Measurements from ENCODE around the gene ALG14.
"Not testable (repeated sequence)": the region's sequence is repeated elsewhere in the genome, so short reads cannot be mapped to it uniquely, and the experiment has no call there.

The ALG14 gene

DNA sequence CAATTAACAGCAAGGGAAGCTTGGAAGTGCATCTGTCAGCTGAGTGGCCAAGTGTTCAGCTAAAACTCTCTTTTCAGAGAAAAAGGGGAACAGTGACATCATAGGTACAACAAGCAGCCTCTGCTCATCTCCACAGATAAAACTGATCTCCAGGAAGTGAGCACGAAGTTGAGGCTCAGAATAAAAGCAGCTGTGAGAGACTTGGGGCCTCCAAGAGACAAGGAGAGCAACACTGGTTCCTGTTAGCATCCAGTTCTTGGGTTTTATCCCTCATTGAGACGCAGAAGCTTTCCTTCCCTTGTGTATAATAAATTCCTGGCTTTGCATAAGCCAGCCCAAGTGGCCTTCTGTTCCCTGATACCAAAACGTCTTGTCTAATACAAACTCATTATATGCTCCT is 125.9 kb downstream of the ALG14 start:
- Mint-ChIP-seq H3K36me3 (ENCODE audit: low read depth) (no peaks in the 10 kb centered on the region), H3K27ac (no peak overlapping the region), H3K9me3 (no peaks in the 10 kb centered on the region), H3K27me3 (ENCODE audit: low read depth) (peaks cover 18% of the 10 kb centered on the region), H3K4me1 (ENCODE audit: low read depth) (no peaks in the 10 kb centered on the region), H3K4me3 (no peak overlapping the region)

DNA sequence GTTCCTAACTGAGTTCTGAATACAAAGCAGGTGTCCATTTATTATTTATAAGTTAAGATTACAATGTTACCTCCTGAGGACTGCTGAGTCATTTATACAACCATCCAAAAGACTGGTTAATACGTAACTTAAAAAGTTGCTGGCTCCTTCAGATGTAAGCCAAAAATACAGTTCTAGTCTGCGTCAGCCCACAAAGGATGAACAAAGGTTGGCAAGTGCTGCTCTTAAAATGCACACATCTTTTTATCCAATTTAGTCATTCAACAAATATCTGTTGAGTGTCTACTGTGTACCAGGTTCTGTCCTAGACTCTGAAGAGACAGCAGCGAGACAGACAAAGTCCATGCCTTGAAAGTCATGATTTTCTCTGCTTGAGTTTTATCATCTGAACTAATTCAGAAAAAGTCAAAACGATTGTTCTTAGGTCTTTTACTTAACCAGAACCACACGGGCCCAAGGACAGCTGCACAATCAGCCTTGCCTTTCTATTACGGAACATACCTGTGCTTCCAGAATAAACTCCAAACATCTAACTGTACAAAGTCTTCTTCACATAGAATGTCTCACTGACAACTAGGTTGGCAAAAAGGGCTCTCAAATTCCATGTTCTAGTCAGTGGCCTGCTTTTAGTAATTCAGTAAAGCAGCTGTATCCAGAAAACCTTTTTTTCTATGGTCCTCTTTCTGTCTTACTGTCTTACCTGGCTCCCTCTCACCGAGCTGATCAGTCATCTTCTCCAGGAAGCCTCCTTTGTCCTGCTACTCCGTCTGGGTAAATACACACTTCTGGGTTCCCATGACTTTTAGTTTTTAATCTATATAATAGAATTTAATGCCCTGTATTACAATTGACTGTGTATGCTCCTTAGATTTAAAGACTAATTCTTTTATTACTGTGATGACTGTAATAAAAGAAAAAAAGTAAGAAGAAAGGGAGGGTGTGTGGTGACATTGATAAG is 130.3 kb downstream of the ALG14 start:
- Mint-ChIP-seq H3K36me3 (ENCODE audit: low read depth) (no peaks in the 10 kb centered on the region), H3K27me3 (ENCODE audit: low read depth) (peaks cover 23% of the 10 kb centered on the region), H3K4me3 (no peak overlapping the region)

DNA sequence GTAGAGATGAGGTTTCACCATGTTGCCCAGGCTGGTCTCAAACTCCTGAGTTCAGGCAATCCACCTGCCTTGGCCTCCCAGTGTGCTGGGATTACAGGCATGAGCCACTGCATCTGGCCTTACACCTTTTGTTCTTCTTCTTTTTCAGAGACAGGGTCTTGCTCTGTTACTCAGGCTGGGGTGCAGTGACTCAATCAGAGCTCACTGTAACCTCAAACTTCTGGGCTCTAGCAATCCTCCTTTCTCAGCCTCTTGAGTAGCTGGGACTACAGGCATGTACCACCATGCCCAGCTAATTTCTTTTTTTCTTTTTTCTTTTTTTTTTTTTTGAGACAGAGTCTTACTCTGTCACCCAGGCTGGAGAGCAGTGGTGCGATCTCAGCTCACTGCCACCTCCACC is 131.3 kb downstream of the ALG14 start:
- not testable (repeated sequence) for H3K36me3 Mint-ChIP-seq (ENCODE audit: low read depth); H3K4me1 Mint-ChIP-seq (ENCODE audit: low read depth); H3K4me3 Mint-ChIP-seq; H3K9me3 Mint-ChIP-seq; H3K27ac Mint-ChIP-seq
- peaks cover 23% of the 10 kb centered on the region for H3K27me3 Mint-ChIP-seq (ENCODE audit: low read depth)

More for the DNA sequence above, 130.3 kb downstream of the ALG14 start:
- H3K27ac Mint-ChIP-seq, result no peak overlapping the region
- no peaks in the 10 kb centered on the region for H3K9me3 Mint-ChIP-seq
- no peaks in the 10 kb centered on the region for H3K4me1 Mint-ChIP-seq (ENCODE audit: low read depth)

DNA sequence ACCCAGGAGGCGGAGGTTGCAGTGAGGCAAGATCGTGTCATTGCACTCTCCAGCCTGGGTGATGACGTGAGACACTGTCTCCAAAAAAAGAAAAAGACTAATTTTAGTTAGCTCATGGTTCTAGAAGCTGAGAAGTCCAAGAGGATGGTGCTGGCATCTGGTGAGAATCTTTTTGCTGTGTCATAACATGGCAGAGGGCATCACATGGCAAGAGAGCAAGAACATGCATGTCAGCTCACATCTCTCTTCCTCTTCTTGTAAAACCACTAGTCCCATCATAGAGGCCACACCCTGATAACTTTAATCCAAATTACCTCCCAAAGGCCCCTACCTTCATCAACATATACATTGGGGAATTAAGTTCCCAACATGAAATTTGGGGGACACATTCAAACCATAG is 132.0 kb downstream of the ALG14 start:
- H3K27ac Mint-ChIP-seq, result no peak overlapping the region
- no peaks in the 10 kb centered on the region for H3K4me1 Mint-ChIP-seq (ENCODE audit: low read depth)
- no peaks in the 10 kb centered on the region for H3K9me3 Mint-ChIP-seq
- H3K27me3 Mint-ChIP-seq (ENCODE audit: low read depth), result peaks cover 19% of the 10 kb centered on the region
- H3K36me3 Mint-ChIP-seq (ENCODE audit: low read depth), result no peaks in the 10 kb centered on the region
- H3K4me3 Mint-ChIP-seq, result no peak overlapping the region

DNA sequence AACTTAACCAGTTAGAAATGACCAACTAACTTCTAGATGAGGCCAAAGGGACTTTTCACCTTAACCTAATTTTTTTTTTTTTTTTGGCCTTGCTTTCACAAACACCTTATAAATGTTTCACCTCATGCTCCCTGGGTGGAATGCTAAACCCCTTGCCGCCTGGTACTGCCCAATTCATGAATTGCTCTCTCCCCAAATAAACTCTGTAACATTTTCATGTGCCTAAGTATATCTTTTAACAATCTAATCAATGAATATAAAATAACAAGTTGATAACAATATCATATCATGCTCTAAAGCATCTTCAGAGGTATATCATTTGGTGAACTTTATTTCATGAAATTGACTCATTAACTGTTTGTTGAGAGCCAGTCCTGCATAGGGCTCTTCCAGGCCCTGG is 134.9 kb downstream of the ALG14 start:
- H3K27ac Mint-ChIP-seq, result no peak overlapping the region
- H3K36me3 Mint-ChIP-seq (ENCODE audit: low read depth), result no peaks in the 10 kb centered on the region
- no peaks in the 10 kb centered on the region for H3K9me3 Mint-ChIP-seq
- H3K27me3 Mint-ChIP-seq (ENCODE audit: low read depth), result peaks cover 6% of the 10 kb centered on the region
- peaks cover 1% of the 10 kb centered on the region for H3K4me1 Mint-ChIP-seq (ENCODE audit: low read depth)
- no peak overlapping the region for H3K4me3 Mint-ChIP-seq

DNA sequence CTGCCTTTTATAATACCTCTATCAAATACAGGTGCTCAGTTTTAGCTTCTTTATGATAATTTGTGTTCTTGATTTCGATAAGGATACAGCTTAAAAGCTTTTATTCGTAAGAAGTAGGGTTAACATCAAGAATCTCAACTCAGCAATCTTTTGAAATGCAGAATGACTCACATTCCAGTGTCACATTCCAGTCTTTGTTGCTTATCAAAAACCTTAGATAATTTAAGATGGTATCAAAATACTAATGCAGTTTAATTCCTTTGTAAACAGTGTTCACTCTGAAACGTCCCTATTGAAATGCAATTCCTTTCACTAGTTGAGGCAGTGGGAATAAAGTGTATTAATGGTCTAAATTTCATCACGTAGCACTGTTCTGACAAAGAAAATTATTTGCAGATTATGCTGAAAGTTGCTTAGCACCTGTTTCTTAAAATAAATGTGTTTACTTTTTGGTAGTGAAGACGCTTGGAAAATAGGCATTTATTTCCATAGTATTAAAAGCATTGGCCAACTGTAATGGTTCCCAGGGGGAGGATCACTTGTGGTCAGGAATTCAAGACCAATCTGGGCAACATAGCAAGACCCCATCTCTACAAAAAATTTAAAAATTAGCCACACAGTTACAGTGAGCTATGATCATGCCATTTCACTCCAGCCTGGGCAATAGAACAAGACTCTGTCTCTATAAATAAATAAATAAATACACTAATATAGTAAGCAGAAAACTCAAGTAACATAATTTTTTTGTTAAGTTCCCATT is 135.7 kb downstream of the ALG14 start:
- no peaks in the 10 kb centered on the region for H3K9me3 Mint-ChIP-seq
- H3K36me3 Mint-ChIP-seq (ENCODE audit: low read depth), result no peaks in the 10 kb centered on the region
- H3K27ac Mint-ChIP-seq, result no peak overlapping the region
- H3K27me3 Mint-ChIP-seq (ENCODE audit: low read depth), result peaks cover 6% of the 10 kb centered on the region
- peaks cover 1% of the 10 kb centered on the region for H3K4me1 Mint-ChIP-seq (ENCODE audit: low read depth)
- no peak overlapping the region for H3K4me3 Mint-ChIP-seq

DNA sequence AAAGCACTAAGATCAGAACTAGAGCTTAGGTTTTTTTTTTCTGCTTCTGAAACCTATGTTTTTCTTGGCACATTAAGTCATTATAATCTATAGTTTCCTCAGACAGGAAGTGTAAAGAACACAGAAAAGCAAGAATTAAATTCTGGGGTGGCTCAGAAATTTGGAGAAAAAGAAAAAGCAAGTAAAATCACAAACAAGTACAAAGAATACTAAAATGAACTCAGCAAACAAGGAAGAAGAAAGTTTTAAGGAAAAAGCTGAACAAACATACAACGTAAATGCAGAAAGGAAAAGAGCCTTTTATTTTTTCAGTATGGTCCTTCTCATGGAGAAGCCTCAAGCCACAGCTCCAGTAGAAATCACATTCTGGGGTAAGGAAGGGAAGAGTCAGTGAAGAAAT is 137.3 kb downstream of the ALG14 start:
- H3K9me3 Mint-ChIP-seq, result no peaks in the 10 kb centered on the region
- H3K27me3 Mint-ChIP-seq (ENCODE audit: low read depth), result peaks cover 11% of the 10 kb centered on the region
- H3K27ac Mint-ChIP-seq, result no peak overlapping the region
- H3K4me1 Mint-ChIP-seq (ENCODE audit: low read depth), result peaks cover 1% of the 10 kb centered on the region
- H3K4me3 Mint-ChIP-seq, result no peak overlapping the region
- H3K36me3 Mint-ChIP-seq (ENCODE audit: low read depth), result no peaks in the 10 kb centered on the region

DNA sequence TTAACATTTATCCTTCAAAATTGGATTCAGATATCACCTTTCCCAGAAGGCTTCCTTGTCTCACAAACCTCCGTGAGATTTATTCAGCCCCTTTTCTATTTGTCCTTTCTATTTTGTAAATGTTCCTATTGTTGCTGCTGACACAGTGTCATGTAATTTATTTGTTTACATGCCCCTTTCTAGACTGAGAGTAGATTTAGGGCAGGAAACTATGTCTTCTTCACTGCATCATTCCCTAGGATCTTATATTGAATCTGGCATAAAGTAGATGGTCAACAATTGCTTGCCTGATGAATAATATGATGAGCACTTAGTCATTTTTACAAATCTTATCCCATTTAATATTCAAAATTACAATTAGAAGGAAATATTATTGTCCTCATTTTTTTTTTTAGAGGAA is 137.7 kb downstream of the ALG14 start:
- H3K27me3 Mint-ChIP-seq (ENCODE audit: low read depth), result peaks cover 14% of the 10 kb centered on the region
- H3K4me1 Mint-ChIP-seq (ENCODE audit: low read depth), result peaks cover 1% of the 10 kb centered on the region
- no peak overlapping the region for H3K4me3 Mint-ChIP-seq
- H3K9me3 Mint-ChIP-seq, result no peaks in the 10 kb centered on the region
- H3K36me3 Mint-ChIP-seq (ENCODE audit: low read depth), result no peaks in the 10 kb centered on the region
- H3K27ac Mint-ChIP-seq, result no peak overlapping the region

DNA sequence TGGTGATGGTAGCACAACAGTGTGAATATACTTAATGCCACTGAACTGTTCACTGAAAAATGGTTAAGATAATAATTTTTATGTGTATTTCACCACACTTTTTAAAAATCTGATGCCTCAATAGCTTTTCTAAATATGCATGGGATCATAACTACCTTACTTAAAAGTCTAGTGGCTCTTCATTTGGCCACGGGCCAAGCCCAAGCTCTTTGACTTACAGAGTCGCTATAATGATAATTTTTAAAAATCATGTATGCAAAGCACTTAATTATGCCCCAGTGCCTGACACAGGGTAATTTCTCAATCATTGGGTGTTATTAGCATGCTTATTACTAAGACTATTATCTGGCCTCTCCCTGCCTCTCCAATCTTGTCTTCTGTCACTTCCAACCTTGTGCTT is 138.2 kb downstream of the ALG14 start:
- Mint-ChIP-seq H3K27ac (no peak overlapping the region), H3K36me3 (ENCODE audit: low read depth) (no peaks in the 10 kb centered on the region), H3K27me3 (ENCODE audit: low read depth) (peaks cover 16% of the 10 kb centered on the region), H3K9me3 (no peaks in the 10 kb centered on the region), H3K4me3 (no peak overlapping the region), H3K4me1 (ENCODE audit: low read depth) (peaks cover 1% of the 10 kb centered on the region)

DNA sequence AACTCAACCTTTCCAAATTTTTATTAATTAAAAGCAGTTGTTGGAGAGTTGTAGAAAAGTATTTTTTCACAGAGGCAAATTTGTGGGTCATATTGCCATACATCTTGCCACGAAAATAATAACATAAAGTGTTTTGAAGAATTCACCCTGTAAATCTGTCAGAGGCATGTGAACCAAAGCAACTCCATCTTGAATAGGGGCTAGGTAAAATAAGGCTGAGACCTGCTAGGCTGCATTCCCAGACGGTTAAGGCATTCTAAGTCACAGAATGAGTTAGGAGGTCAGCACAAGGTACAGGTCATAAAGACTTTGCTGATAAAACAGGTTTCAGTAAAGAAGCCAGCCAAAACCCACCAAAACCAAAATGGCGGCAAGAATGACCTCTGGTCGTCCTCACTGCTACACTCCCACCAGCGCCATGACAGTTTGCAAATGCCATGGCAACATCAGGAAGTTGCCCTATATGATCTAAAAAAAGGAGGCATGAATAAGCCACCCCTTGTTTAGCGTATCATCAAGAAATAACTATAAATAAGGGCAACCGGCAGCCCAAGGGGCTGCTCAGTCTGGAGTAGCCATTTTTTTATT is 141.4 kb downstream of the ALG14 start:
- H3K4me3 Mint-ChIP-seq, result no peak overlapping the region
- no peak overlapping the region for H3K27ac Mint-ChIP-seq
- peaks cover 31% of the 10 kb centered on the region for H3K27me3 Mint-ChIP-seq (ENCODE audit: low read depth)
- H3K4me1 Mint-ChIP-seq (ENCODE audit: low read depth), result peaks cover 6% of the 10 kb centered on the region
- no peaks in the 10 kb centered on the region for H3K9me3 Mint-ChIP-seq
- H3K36me3 Mint-ChIP-seq (ENCODE audit: low read depth), result peaks cover 4% of the 10 kb centered on the region

DNA sequence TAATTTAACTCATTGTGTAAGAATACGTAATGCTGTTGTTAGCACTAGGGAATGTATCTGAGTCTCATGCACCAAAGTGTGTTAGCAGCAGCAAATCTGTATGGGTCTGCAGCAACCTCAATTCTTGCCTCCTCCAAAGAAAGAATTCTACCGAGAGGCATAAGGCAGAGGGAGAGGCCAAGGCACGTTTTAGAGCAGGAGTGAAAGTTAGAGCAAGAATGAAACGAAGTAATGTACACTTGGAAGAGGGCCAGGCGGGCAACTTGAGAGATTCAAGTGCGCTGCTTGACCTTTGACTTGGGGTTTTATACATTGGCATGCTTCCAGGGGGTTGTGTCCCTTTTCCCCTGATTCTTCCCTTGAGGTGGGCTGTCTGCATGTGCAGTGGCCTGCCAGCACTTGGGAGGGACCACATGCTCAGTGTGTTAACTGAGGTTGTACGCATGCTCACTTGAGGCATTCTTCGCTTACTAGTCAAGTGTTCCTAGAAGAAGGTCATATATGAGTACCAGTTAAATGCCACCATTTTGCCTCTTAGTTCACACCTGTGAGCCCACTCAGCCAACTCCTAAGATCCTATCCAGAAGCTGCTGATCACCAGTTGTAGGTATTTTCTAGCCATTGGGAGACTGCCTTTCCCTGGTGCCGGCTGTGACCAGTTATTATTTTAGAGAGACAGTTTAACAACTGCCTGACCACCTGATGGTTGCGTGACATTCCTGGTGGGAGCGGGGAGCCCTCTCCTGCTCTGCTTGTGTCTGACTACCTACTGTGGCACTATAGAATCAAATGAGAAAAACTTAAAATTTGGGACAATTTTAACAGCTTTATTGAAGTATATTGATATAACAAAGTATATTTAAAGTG is 143.2 kb downstream of the ALG14 start:
- peaks cover 4% of the 10 kb centered on the region for H3K36me3 Mint-ChIP-seq (ENCODE audit: low read depth)
- H3K27ac Mint-ChIP-seq, result no peak overlapping the region
- H3K4me1 Mint-ChIP-seq (ENCODE audit: low read depth), result peaks cover 9% of the 10 kb centered on the region
- no peaks in the 10 kb centered on the region for H3K9me3 Mint-ChIP-seq
- peaks cover 47% of the 10 kb centered on the region for H3K27me3 Mint-ChIP-seq (ENCODE audit: low read depth)
- no peak overlapping the region for H3K4me3 Mint-ChIP-seq

DNA sequence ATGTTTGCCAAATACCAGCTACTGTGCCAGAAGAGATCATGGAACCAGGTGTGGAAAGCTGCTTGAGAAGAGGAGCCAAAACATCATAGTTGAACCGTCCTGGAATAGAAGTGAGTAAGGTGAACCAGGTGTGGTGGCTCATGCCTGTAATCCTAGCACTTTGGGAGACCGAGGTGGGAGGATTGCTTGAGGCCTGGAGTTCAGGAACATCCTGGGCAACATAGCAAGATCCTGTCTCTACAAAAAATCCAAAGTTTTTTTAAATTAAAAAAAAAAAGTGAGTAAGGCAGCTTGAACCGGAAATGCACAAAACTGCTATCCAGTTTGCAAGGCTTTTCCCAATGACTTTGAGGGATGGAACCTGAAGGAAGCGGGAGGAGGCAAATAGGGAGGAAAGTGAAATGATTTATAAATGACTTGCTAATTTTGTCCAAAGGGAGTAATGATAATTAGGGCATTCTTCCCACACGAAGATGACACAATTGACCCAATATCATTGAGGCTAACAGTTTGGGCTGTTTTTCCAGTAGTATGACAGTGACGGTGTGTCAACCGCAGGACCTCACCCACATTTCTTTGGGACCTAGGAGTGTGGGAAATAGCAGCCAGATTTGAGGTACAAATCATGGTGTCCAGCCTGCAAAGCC is 144.3 kb downstream of the ALG14 start:
- Mint-ChIP-seq H3K4me3 (peak overlapping the region; percentile 82), H3K9me3 (no peaks in the 10 kb centered on the region), H3K36me3 (ENCODE audit: low read depth) (peaks cover 4% of the 10 kb centered on the region), H3K27ac (no peak overlapping the region), H3K27me3 (ENCODE audit: low read depth) (peaks cover 56% of the 10 kb centered on the region), H3K4me1 (ENCODE audit: low read depth) (peaks cover 9% of the 10 kb centered on the region)

DNA sequence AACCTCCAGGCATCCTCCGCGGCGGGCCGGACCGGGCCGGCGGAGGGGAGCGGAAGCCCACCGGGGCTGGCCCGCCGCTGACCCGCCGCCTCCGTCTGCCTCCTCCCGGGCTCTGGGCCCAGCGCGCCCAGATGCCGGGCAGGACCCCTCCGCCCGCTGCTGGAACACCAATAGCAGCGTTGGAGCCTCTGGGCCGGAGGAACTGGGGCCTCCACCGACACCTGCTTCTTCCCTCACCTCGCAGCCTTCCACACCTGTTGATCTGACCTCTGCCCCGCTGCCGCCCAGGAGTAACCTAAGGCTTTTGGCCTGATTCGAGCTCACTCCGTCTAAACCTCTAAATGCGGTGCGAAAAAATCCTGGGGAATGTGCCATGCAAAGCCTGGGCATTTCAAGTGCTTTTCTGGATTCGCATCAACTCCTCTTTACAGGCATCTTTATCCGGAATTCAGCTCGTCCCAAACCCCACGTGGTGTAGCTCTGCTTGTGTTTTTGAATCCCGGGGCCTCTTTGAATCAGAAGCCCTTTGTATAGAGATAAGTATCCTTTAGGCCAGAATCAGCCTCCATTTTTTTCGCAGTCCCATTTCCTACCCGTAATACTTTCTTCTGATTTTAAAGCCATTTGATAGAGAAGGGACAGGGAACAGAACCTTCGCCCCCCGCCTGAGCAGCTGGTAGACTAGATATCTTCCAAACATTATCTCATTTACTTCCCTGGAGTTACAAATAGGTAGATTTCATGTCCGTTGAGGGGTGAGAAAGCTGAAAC is 145.2 kb downstream of the ALG14 start:
- peak overlapping the region; percentile 82 for H3K4me3 Mint-ChIP-seq
- H3K27me3 Mint-ChIP-seq (ENCODE audit: low read depth), result peaks cover 56% of the 10 kb centered on the region
- H3K36me3 Mint-ChIP-seq (ENCODE audit: low read depth), result peaks cover 4% of the 10 kb centered on the region
- H3K27ac Mint-ChIP-seq, result peak overlapping the region; percentile 5
- peaks cover 9% of the 10 kb centered on the region for H3K4me1 Mint-ChIP-seq (ENCODE audit: low read depth)
- H3K9me3 Mint-ChIP-seq, result no peaks in the 10 kb centered on the region

Measured in T-helper 1 cell treated with Interleukin-12 subunit alpha and Interleukin-12 subunit beta and Interleukin-4 antibody, amounts not matched to agents 30 μg/mL and 1 μg/mL, for 36 hours (primary cell).